Neural crest cell (in vitro differentiated cells): ENCODE data around the gene PTPRE. TPM values are rescaled to one million over a fixed set of nuclear protein-coding genes. Genes with fewer than 3 reads are reported as not detected.

Experiments
- DNase-seq: peaks from one replicate; pipeline ENCODE4 v3.0.0; 2021; ENCODE audit warnings: low read depth, mixed read lengths, low spot score
- H3K27ac Mint-ChIP-seq: one replicate; pipeline ENCODE4 v1.8.0; 2021; ENCODE audit warnings: mild to moderate bottlenecking, mixed read lengths; ENCODE audit not compliant: unreplicated experiment
- H3K27me3 Mint-ChIP-seq: 2 replicates; pipeline ENCODE4 v1.8.0; 2021; ENCODE audit warnings: low read depth, mild to moderate bottlenecking, mixed read lengths
- H3K36me3 Mint-ChIP-seq: 2 replicates; pipeline ENCODE4 v1.8.0; 2021; ENCODE audit warnings: low read depth, mild to moderate bottlenecking, mixed read lengths
- H3K4me1 Mint-ChIP-seq: 2 replicates; pipeline ENCODE4 v1.8.0; 2021; ENCODE audit warnings: mixed read lengths
- H3K4me3 Mint-ChIP-seq: one replicate; pipeline ENCODE4 v1.8.0; 2021; ENCODE audit warnings: mild to moderate bottlenecking, mixed read lengths
- H3K9me3 Mint-ChIP-seq: 2 replicates; pipeline ENCODE4 v1.8.0; 2021; ENCODE audit warnings: mixed read lengths
- CTCF ChIP-seq: fragments of 200-600 bp; sonication (generic); conservative IDR thresholded peaks from 2 replicates; pipeline ENCODE4 v1.5.0; 2021; ENCODE audit warnings: antibody characterized with exemption, mild to moderate bottlenecking
- total RNA-seq: library from RNA; stranded (reverse); gene quantifications from 2 replicates; pipeline ENCODE4 v1.2.1, GENCODE V29; 2021

PTPRE gene
- total RNA-seq, 1 donor from 2014 or later, result 2.3 TPM

GRCh38 chr10:127997937-127998336 lies 91.0 kb downstream of the PTPRE start:
- peaks cover 45% of the 10 kb centered on the region for H3K4me1 Mint-ChIP-seq
- H3K27ac Mint-ChIP-seq, result peak overlapping the region; percentile 0
- TF ChIP-seq CTCF, result no peak
- H3K9me3 Mint-ChIP-seq, result no peaks in the 10 kb centered on the region
- H3K27me3 Mint-ChIP-seq, result peaks cover 9% of the 10 kb centered on the region
- no peak overlapping the region for H3K4me3 Mint-ChIP-seq
- DNase-seq, result no peak
- no peaks in the 10 kb centered on the region for H3K36me3 Mint-ChIP-seq

GRCh38 chr10:127998501-127999144 lies 91.7 kb downstream of the PTPRE start:
- H3K27ac Mint-ChIP-seq, result no peak overlapping the region
- no peak for DNase-seq
- TF ChIP-seq CTCF, result no peak
- H3K36me3 Mint-ChIP-seq, result no peaks in the 10 kb centered on the region
- H3K9me3 Mint-ChIP-seq, result no peaks in the 10 kb centered on the region
- no peak overlapping the region for H3K4me3 Mint-ChIP-seq
- peaks cover 9% of the 10 kb centered on the region for H3K27me3 Mint-ChIP-seq
- H3K4me1 Mint-ChIP-seq, result peaks cover 38% of the 10 kb centered on the region

- no peaks in the 10 kb centered on the region for H3K36me3 Mint-ChIP-seq
- H3K9me3 Mint-ChIP-seq, result peaks cover 2% of the 10 kb centered on the region
- no peak overlapping the region for H3K27ac Mint-ChIP-seq
- no peak overlapping the region for H3K4me3 Mint-ChIP-seq
- no peak for TF ChIP-seq CTCF
- H3K27me3 Mint-ChIP-seq, result peaks cover 9% of the 10 kb centered on the region
- DNase-seq, result no peak
- peaks cover 35% of the 10 kb centered on the region for H3K4me1 Mint-ChIP-seq
These were observed 92.6 kb downstream of the PTPRE start for GRCh38 chr10:127999297-128000129.

GRCh38 chr10:128000471-128001362 lies 93.8 kb downstream of the PTPRE start:
- Mint-ChIP-seq H3K27ac (no peak overlapping the region), H3K36me3 (no peaks in the 10 kb centered on the region), H3K4me3 (no peak overlapping the region), H3K27me3 (peaks cover 9% of the 10 kb centered on the region), H3K9me3 (peaks cover 2% of the 10 kb centered on the region), H3K4me1 (peaks cover 35% of the 10 kb centered on the region)
- no peak for TF ChIP-seq CTCF
- no peak for DNase-seq

- Mint-ChIP-seq H3K27me3 (peaks cover 9% of the 10 kb centered on the region), H3K4me3 (no peak overlapping the region), H3K4me1 (peaks cover 37% of the 10 kb centered on the region), H3K27ac (no peak overlapping the region), H3K9me3 (peaks cover 2% of the 10 kb centered on the region), H3K36me3 (no peaks in the 10 kb centered on the region)
- no peak for TF ChIP-seq CTCF
- no peak for DNase-seq
These were observed 94.5 kb downstream of the PTPRE start for GRCh38 chr10:128001363-128001745.
